NT2/D1 (cell line): ENCODE results near the gene NCAM2.

Experiments
- DNase-seq: peaks from one replicate; pipeline ENCODE4 v3.0.0-alpha.2; 2011; ENCODE audit warnings: low read depth, low spot score
- H3K27me3 ChIP-seq: 2 replicates; pipeline ENCODE4 v1.6.0; 2011; ENCODE audit warnings: mild to moderate bottlenecking; ENCODE audit not compliant: insufficient read length, insufficient read depth
- H3K36me3 ChIP-seq: 2 replicates; pipeline ENCODE4 v1.6.1; 2011; ENCODE audit warnings: mild to moderate bottlenecking, low read length, mixed read lengths; ENCODE audit not compliant: insufficient read depth, insufficient read length
- H3K4me1 ChIP-seq: 2 replicates; pipeline ENCODE4 v1.5.1; 2011; ENCODE audit not compliant: insufficient read depth, insufficient read length
- H3K4me3 ChIP-seq: 2 replicates; pipeline ENCODE4 v1.5.1; 2011; ENCODE audit warnings: low read depth; ENCODE audit not compliant: insufficient read length
- H3K9ac ChIP-seq: 2 replicates; pipeline ENCODE4 v1.6.0; 2011; ENCODE audit warnings: low read depth; ENCODE audit not compliant: insufficient read length
- H3K9me3 ChIP-seq: 2 replicates; pipeline ENCODE4 v1.5.1; 2011; ENCODE audit warnings: mild to moderate bottlenecking, low read length; ENCODE audit not compliant: insufficient read depth
- SUZ12 ChIP-seq: IDR thresholded peaks from 2 replicates; pipeline ENCODE4 v1.6.1; 2011; ENCODE audit not compliant: insufficient read length, insufficient read depth; ENCODE audit errors: extremely low read depth
- YY1 ChIP-seq: IDR thresholded peaks from 2 replicates; pipeline ENCODE4 v1.6.1; 2011; ENCODE audit not compliant: insufficient read length, insufficient read depth
- ZNF274 ChIP-seq: IDR thresholded peaks from 2 replicates; pipeline ENCODE4 v1.6.1; 2011; ENCODE audit warnings: mild to moderate bottlenecking, low read depth, low read length

Gene NCAM2

DNA sequence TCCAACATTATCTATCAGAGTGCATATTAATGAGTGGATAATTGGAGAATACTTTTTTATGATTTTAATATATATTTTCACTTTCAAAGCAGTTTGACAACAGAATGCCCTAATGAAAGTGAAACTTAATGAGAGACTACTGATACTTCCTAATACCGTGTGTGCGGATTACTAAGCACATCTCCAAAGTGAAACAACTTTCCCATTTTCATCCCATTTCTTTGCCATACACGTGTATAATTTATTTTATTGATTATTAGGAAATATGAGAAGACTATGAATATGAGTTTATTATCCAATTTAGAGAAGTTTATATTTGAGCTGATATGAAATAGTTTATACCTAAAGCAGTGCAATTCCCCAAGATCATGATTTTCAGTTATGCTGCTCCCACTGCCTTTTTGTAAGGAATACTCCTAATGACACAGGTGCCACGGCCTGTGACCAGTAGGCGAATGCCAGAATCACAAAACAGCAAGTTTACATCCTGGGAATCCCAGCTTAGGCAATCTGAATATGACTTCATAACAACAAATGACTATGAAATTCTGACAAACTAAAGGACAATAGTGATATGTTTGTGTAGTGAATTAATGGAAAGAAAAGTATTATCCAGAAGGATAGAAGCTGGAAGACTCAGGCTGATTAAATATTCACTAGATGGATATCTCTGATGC lies 202.9 kb downstream of the NCAM2 start:
- Histone ChIP-seq H3K27me3 (no peaks in the 10 kb centered on the region), H3K4me1 (no peaks in the 10 kb centered on the region), H3K9me3 (no peaks in the 10 kb centered on the region), H3K9ac (no peak overlapping the region), H3K36me3 (no peaks in the 10 kb centered on the region), H3K4me3 (no peak overlapping the region)
- no peak for DNase-seq
- TF ChIP-seq SUZ12 = no peak
- no peak for TF ChIP-seq YY1
- no peak for TF ChIP-seq ZNF274

DNA sequence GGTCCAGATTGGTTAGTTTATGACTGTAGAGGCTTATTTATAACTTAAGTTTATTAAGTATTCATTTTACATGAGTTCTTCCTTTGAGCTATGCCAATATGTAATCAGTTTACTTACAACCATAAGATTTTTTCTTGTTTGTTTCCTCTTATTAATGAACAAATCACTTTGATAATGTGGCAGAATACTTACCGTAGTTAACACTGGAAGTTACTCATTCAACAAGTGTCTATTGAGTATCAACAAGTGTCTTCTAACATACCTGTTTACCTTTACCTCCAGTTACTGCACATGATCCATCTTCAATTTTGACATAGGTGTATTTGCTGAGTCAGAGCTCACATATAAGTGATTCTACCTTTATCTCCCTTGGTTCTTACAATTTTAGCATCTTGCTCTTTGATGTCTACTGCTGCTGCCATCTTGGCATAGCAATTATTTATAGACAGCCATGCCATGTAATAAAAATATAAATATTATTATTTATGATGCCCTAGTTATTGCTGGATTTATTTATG lies 205.7 kb downstream of the NCAM2 start:
- Histone ChIP-seq H3K9ac (no peak overlapping the region), H3K4me3 (no peak overlapping the region), H3K9me3 (no peaks in the 10 kb centered on the region), H3K27me3 (no peaks in the 10 kb centered on the region), H3K4me1 (no peaks in the 10 kb centered on the region), H3K36me3 (no peaks in the 10 kb centered on the region)
- no peak for TF ChIP-seq YY1
- TF ChIP-seq ZNF274 = no peak
- no peak for TF ChIP-seq SUZ12
- no peak for DNase-seq

DNA sequence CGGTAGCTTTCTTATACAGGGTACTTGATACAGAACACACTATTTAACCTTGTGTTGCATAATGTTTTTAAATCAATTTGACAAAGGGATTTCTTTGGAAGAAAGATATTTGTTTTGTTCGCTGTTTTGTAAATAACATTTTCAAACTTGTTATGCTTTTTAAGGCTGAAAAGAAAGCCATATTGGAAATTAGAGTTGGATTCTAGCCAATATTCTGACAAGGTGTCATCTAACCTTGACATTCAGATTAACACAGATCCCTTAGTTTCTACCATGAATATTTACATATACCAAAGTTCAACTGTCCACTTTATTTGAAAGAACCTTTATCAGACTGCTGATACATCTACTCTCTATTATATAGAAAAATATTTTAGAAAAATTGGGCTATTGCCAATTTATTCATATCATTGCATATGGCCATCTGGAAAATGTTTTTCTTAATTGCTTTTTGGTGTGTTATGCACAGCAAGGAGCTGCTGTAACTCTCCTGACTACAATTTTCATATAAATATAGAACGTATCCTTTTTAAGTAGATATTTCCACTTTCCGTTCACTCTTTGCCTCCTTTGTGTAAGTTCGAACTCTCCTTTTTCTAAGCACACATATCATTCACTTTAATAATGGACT lies 206.3 kb downstream of the NCAM2 start:
- no peaks in the 10 kb centered on the region for H3K9me3 ChIP-seq
- H3K4me3 ChIP-seq = no peak overlapping the region
- no peak for DNase-seq
- no peaks in the 10 kb centered on the region for H3K36me3 ChIP-seq
- no peak for TF ChIP-seq YY1
- TF ChIP-seq ZNF274 = no peak
- TF ChIP-seq SUZ12 = no peak
- H3K4me1 ChIP-seq = no peaks in the 10 kb centered on the region
- no peaks in the 10 kb centered on the region for H3K27me3 ChIP-seq
- no peak overlapping the region for H3K9ac ChIP-seq

GRCh38 chr21:21205604-21206003 lies 207.4 kb downstream of the NCAM2 start:
- H3K27me3 ChIP-seq = no peaks in the 10 kb centered on the region
- H3K9ac ChIP-seq = no peak overlapping the region
- H3K4me1 ChIP-seq = no peaks in the 10 kb centered on the region
- H3K36me3 ChIP-seq = no peaks in the 10 kb centered on the region
- TF ChIP-seq YY1 (no peak), ZNF274 (no peak), SUZ12 (no peak)
- no peak overlapping the region for H3K4me3 ChIP-seq
- no peaks in the 10 kb centered on the region for H3K9me3 ChIP-seq
- no peak for DNase-seq

DNA sequence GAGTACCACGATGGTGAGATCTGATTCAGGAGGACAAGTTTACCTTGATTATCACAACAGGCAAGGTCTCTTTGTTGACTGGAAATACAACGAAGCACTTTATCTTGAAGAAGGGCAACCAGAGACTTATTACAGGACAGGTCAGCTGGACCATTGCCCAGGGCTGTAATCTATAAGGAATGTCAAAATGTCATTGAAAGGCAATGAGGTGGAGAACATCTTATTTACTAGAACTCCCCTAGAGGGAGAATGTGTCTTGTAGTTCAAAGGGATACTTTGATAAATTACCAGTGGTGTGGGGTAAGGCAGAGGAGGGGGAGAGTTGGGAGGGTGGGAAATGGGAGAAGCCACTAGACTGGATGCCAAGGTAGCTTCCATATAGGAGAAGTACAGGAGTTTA lies 212.3 kb downstream of the NCAM2 start:
- no peak for DNase-seq
- H3K27me3 ChIP-seq = no peaks in the 10 kb centered on the region
- H3K4me3 ChIP-seq = no peak overlapping the region
- no peaks in the 10 kb centered on the region for H3K9me3 ChIP-seq
- no peak for TF ChIP-seq SUZ12
- TF ChIP-seq ZNF274 = no peak
- TF ChIP-seq YY1 = no peak
- no peaks in the 10 kb centered on the region for H3K36me3 ChIP-seq
- no peak overlapping the region for H3K9ac ChIP-seq
- no peaks in the 10 kb centered on the region for H3K4me1 ChIP-seq

DNA sequence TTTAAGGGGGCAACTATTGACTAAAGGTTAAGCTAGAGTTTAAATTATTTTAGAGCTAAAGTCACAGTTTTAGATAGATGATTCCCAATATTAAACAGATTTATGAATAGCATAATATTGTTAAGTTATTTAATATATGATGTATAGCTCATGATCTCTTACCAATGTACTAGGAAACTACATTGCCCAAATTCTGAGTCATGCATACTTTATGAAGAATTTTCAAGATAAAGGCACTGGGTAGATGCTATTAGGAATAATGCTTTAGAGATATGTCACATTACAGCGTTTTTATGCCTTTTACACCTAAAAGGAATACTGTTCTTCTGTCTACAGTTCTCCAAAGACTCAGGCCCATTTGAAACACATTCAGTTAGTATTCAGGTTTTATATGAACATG lies 215.1 kb downstream of the NCAM2 start:
- Histone ChIP-seq H3K4me1 (no peaks in the 10 kb centered on the region), H3K27me3 (no peaks in the 10 kb centered on the region), H3K4me3 (no peak overlapping the region), H3K9me3 (no peaks in the 10 kb centered on the region), H3K36me3 (no peaks in the 10 kb centered on the region), H3K9ac (no peak overlapping the region)
- DNase-seq = no peak
- no peak for TF ChIP-seq SUZ12
- no peak for TF ChIP-seq YY1
- TF ChIP-seq ZNF274 = no peak

- DNase-seq = no peak
- H3K4me3 ChIP-seq = no peak overlapping the region
- H3K36me3 ChIP-seq = no peaks in the 10 kb centered on the region
- no peaks in the 10 kb centered on the region for H3K9me3 ChIP-seq
- no peak for TF ChIP-seq YY1
- no peak for TF ChIP-seq SUZ12
- no peak for TF ChIP-seq ZNF274
- no peak overlapping the region for H3K9ac ChIP-seq
- H3K4me1 ChIP-seq = no peaks in the 10 kb centered on the region
- no peaks in the 10 kb centered on the region for H3K27me3 ChIP-seq
Measured at GRCh38 chr21:21216047-21216446, 217.8 kb downstream of the NCAM2 start.
